ENCODE data around the gene RNF11. TPM values are rescaled to one million over a fixed set of nuclear protein-coding genes. Genes with fewer than 3 reads are reported as not detected.

Gene RNF11
- total and polyA plus RNA-seq, 2 of the 8 experiments (the other 6 are each of a cell fraction or from before 2014, with no cell fraction given), result 49.6 to 54.2 TPM

GRCh38 chr1:51304360-51304759, 68.3 kb downstream of the RNF11 start (continued):
- TF ChIP-seq, protein P1, sequence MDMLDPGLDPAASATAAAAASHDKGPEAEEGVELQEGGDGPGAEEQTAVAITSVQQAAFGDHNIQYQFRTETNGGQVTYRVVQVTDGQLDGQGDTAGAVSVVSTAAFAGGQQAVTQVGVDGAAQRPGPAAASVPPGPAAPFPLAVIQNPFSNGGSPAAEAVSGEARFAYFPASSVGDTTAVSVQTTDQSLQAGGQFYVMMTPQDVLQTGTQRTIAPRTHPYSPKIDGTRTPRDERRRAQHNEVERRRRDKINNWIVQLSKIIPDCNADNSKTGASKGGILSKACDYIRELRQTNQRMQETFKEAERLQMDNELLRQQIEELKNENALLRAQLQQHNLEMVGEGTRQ (IDR thresholded peaks at IDR 0.05; ENCODE audit: low read length), result no peak
- TF ChIP-seq MAFK (IDR thresholded peaks at IDR 0.05; ENCODE audit: low read depth, low read length), result no peak
- TF ChIP-seq CBX8 (IDR thresholded peaks at IDR 0.05; ENCODE audit: borderline replicate concordance, low read depth, low read length), result no peak
- TF ChIP-seq SAP30 (IDR thresholded peaks at IDR 0.05; ENCODE audit: insufficient read depth, insufficient replicate concordance, low read length), result no peak
- no peak for TF ChIP-seq SP4 (IDR thresholded peaks at IDR 0.05; ENCODE audit: low read length)
- TF ChIP-seq ZNF274 (IDR thresholded peaks at IDR 0.05; ENCODE audit: borderline replicate concordance, extremely low read depth, low read length), result no peak
